EH (cell line): ENCODE measurements around the gene DNM1.

Source experiments
- DNase-seq: peaks from one replicate; pipeline ENCODE4 v3.0.0-alpha.2; 2015; ENCODE audit warnings: low read depth

Gene DNM1

DNA sequence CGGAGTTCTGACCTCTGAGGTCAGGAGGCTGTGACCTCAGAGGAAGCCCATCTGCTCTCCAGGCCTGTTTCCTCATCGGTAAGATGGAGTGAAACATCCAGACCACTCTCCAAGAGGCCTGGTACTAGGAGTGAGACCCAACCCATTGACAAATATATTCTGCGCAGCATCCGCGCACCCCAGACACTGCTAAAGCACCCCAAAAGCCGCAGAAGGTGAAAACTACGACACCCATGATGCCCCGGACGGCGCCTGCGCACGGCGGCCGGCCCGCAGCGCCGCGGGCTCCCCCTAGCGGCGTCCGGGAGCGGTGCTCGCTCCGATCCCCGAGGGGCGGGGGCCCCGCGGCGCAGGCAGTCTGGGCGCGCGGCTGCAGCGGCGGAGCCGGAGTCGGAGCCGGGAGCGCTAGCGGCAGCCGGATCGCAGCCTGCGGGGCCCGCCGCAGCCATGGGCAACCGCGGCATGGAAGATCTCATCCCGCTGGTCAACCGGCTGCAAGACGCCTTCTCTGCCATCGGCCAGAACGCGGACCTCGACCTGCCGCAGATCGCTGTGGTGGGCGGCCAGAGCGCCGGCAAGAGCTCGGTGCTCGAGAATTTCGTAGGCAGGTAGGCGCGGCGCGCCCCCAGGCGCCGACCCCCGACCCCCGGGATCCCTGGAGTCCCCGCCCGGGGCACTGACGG lies at the start of gene DNM1:
Gene DNM1, plus strand, starts transcription at position 356 of the 683 bp plus-strand sequence. Its CDS starts 92 bp downstream, at position 448.
- DNase-seq = peak; percentile 72

DNA sequence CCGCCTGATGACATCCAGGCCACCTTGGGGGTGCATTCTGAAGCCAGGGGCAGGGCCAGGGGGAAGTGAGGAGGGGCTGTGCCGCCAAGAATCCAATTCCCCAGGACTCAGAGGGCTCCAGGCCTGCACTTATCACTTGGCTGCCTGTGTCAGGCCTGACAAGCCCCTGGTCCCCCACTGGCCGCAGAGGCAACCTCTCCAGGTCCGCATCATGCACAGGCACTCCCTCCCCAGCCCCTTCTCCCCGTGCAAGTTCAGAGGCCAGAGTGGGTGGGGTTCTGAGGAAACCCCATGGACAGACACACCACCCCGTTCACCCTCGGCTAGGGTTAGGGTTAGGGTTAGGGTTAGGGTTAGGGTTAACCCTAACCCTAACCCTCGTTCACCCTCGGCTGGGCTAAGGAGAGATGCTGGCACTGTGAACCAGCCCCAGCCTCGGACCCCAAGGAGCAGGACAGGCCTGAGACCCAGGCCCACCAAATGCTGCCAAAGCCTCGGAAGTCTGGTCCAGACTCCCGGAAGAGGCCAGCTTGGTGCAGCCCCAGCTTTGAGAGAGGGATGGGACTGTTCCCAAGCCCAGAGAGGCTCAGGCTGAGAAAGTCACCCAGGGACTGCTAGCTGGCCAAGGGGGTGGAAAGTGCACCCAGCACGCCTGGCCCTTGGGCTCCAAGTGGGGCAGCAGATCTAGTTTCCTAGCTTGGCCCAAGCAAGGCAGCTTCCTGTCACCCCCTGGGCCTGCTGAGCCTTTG lies 49.1 kb upstream of the DNM1 start:
- DNase-seq = no peak

DNA sequence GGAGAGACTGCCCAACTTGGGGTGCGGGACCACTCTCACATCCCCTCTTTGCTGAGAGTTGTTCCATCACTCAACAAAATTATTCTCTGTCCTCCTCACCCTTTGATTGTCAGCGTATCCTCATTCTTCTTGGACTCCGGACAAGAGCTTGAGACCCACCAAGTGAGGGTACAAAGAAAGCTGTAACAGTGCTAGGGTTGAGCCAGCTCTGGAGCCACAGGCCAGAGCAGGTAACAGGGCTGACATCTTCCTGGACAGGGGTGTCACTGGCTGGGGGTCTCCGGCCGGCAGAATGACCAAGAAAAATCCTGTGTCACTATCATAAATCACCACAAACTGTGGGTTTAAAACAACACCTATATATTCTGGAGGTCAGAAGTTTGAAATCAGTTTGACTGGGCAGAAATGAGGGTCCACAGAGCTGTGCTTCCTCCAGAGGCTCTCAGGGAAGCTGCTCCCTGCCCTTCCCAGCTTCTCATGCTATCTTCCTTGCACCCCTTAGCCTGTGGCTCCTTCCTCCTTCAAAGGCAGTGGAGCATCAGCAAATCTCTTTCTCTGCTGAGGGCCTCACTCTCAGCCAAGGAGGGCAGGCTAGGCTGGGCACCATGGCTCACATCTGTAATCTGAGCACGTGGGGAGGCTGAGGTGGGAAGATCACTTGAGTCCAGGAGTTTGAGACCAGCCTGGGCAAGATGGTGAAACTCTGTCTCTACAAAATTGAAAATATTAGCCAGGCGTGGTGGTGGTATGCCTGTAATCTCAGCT lies 47.3 kb upstream of the DNM1 start:
- no peak for DNase-seq

DNA sequence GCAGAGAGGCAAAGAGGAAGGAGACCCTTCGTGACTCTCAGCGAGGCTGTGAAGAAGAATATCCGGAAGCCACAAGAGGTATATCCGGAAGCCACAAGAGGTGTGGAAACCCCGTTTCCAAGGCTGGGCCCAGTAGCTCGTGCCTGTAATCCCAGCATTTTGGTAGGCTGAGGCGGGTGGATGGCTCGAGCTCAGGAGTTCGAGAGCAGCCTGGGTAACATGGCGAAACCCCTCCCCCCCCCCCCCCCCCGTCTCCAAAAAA lies 43.7 kb upstream of the DNM1 start:
- no peak for DNase-seq

DNA sequence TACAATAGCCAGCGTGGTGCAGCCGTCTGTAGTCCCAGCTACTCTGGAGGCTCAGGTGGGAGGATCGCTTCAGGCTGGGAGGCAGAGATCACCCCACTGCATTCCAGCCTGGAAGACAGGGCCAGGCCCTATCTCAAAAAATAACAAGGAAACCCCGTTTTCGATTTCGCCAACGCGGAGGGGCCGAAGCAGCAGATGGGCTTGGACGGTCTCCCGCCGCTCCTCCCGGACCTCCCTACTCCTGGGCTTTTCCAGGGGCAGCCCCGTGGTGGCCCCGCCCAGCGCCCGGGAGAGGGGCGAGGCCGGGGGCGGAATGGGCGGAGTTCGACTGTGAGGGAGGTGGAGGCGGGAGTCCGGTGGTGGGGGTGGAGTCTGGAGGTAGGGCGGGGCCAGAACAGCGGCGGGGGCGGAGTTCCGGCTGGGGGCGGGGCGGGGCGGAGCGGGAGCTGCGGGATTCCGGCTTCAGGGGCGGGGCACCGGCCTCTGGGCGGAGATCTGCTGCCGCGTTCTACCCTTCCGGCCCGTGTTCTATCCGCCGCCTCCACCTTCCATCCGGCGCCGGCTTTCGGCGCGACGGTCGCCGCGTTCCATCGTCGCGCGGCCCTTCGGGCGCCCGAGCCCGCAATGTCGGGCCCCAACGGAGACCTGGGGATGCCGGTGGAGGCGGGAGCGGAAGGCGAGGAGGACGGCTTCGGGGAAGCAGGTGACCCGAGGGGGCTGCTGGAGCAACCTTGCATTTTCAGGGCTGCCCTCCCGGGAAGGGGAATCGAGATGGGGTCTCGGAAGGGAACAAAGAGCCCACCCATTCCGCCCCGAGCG lies 43.2 kb upstream of the DNM1 start, which contains the start of gene BBLN:
Gene BBLN, plus strand, starts transcription at position 482 of the 819 bp plus-strand sequence. Its CDS starts 143 bp downstream, at position 625.
- peak; percentile 93 for DNase-seq

DNA sequence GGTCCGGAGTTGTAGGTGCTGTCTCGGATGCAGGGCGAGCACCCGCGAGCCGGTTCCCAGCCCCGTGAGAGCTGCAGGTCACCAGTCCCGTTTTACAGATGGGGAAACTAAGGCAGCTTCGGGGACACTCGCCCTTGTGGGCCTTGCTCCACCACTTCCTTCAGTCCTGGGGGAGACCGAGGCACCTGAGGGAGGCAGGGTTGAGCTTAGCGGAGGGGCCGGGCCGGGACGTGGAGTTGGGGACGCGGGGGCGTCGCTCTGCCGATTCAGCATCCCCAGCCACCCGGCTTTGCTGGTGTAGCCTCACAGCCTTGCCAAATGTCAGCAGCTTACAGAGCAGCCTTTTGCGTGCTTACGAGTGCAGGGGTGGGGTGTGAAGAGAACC lies 42.6 kb upstream of the DNM1 start:
- DNase-seq = peak; percentile 36

DNA sequence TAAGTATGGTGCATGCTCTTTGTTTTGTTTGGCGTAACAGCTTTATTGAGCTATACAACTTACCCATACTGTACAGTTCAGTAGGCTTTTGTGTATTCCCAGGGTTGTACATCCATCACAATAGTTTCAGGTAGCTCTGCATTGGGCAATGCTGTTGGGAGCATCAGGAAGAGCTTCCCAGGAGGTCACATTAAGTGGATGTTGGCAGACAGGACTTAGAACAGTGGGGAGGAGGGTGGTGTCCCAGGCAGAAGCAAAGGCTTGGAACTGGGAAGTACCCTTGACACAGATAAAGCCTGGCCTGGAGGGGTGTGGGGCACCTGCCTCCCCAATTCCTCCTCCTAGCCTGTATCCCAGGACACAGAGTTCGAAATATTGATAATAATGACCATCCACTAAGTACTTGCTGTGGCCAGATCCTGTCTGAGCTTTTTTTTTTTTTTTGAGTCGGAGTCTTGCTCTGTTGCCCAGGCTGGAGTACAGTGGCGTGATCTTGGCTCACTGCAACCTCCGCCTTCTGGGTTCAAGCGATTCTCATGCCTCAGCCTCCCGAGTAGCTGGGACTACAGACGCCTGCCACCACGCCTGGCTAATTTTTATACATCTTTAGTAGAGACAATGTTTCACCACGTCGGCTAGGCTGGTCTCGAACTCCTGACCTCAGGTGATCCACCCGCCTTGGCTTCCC lies 41.8 kb upstream of the DNM1 start:
- DNase-seq = no peak

DNA sequence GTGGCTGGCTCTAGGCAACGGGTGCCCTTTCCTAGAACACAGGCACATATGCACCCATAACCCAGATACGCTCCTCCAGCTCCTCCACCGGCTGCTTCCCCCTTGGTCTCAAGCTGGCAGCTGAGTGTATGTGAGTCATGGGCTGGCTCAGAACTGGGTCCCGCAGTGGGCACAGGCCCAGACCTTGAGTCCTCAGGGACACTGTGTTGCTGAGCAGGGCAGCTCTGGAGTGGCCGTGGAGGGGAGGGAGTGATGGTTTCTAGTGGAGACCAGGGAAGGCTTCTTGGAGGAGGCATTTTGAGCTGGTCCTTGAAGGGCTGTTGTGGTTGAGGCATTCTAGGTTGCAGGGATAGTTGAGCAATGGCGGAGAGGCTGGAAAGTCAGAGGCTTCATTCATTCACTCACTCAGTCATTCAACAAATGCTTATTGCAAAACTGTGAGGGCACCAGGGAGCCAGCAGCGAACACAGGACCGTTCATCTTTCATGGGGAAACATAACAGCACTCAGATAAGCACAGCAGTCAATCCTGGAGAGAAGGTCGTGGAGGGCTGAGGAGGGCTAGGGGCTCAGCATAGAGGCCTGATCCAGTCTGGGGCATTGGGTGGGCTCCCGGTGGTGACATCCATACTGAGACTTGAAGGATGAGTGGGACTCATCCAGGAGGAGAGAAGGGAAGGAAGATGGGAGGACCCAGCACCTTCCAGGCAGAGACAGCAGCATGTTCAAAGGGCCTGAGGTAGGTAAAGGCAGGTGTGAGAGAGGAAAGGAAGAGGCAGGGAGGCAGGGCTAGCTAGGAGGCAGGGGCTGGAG lies 40.8 kb upstream of the DNM1 start:
- peak; percentile 17 for DNase-seq

DNA sequence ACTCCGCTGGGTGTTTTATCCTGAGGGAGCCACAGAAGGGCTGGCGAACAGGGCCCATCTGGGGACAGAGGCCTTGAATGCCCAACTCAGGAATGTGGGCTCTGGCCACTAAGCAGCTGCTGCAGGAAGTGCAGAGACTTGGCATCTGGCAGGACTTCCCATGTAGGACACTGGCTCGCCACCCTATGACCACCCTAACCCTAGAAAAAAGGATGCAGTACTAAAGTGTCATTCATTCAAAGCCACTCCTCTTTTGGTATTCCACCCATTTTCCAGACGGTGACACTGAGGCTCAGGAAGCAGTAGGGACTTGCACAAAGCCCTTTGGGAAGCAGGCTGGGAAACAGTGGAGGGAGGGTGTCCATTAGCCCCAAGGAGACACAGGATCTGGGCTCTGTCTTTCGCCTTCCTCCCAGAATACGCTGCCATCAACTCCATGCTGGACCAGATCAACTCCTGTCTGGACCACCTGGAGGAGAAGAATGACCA lies 40.1 kb upstream of the DNM1 start:
- DNase-seq = no peak

DNA sequence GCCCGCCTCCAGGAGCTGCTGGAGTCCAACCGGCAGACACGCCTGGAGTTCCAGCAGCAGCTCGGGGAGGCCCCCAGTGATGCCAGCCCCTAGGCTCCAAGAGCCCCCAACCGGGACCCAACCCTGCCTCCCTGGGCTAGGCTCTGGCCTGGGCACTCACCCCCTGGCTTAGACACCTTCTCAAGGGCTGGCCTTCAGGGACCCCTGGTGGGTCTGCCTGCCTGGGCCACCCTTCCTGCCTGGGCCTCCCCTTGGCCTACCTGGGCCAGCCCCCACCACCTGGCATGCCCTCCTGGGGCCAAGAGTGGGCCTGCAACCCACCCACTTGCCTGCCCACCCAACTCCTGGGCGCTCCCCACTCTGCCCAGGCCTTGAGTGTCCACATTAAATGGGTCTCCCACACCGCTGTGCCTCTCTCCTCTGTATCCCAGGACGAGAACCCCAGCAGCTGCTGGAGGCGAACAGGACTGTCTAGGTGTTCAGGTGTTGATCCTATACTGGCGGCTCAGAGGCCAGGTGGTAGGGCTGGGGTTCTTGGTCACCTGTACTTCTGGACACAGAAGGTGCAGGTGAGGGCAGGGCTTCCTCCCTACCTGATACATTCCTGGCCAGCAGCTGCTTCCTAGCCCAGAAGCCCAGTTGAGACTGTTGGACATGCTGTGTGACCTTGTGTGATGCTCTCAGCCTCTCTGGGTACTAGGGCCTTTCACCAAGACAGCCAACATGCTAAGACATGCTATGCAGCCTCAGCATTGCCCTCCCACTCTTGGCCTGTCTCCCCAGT lies 39.5 kb upstream of the DNM1 start:
- no peak for DNase-seq

DNA sequence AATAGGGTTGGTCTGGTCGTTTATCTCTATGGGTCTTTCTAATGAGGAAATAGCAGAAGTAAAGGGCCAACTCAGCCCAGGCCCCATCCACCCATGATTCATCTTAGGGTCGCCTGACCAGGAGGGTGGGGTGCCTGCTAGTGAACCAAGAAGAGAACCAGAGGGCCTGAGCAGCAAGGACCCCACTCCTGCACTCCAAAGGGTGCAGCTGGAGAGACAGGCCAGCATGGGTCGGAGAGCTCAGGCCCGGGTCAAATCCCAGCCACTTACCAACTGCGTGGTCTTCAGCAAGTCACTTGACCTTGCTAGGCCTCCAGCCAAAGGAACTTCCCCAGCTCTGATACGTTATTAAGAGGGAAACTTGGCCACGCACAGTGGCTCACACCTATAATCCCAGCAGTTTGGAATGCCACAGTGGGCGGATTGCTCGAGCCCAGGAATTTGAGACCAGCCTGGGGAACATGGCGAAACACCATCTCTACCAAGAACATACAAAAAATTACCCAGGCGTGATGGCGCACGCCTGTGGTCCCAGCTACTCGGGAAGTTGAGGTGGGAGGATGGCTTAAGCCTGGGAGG lies 38.8 kb upstream of the DNM1 start:
- no peak for DNase-seq

DNA sequence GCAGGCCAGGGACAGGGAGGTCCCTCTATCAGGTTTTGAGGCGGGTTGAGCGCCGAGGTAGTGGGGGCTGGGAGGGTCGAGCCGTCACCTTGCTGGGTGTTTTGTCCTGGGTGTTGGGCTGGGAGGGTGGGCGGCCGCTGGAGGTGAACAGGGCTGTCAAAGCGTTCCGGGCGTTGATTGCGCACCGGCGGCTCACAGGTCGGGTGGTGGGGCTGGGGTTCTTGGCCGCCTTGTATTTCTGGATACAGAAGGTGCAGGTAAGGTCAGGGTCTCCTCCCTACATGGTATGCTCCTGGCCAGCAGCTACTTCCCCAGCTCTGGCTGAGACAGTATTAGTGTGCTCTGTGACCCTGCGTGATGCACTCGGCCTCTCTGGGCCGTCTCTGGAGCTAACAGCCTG lies 37.0 kb upstream of the DNM1 start:
- no peak for DNase-seq

DNA sequence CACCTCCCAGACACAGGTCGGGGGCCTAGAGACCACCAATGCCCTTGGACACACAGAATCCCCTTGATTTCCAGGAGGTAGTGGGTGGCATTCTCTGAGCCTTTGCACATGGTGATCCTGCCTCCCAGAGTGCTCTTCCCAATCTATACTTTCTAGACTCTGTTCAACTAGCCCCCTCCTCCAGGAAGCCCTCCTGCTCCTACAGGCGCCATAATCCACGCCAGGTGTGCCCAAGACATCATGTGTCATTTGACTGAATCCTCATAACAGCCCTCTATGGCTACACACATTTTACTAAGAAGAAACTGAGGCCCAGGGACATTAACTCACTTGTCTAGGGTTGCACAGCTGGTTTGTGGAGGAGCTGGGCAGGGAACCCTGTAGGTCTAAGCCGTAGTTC lies 36.0 kb upstream of the DNM1 start:
- DNase-seq = no peak

DNA sequence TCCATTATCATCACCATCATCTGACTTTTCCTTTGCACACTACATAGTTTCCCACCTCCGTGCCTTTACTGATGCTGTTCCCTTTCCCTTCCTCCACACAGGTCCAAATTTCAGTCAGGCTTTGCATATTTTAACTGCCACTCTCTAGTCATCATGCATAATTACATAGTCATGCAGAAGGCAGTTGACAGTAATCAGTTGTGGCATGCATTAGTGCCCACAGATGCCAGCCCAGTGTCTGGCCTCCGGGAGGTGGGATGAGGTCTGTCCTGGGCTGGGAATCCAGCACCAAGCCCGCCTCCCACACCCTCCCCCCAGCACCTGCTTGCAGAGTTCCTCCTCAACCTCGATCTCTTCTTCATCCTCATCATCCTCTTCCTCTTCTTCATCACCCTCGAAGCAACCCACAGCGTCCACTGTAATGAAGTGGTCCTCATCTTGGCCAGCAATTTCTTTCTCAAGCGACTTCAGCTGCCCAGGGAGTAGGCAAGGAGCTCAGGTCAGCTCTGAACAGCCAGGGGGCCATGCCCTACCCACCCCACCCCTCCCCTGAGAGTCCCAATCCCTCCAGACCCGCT lies 34.4 kb upstream of the DNM1 start:
- DNase-seq = peak; percentile 25

DNA sequence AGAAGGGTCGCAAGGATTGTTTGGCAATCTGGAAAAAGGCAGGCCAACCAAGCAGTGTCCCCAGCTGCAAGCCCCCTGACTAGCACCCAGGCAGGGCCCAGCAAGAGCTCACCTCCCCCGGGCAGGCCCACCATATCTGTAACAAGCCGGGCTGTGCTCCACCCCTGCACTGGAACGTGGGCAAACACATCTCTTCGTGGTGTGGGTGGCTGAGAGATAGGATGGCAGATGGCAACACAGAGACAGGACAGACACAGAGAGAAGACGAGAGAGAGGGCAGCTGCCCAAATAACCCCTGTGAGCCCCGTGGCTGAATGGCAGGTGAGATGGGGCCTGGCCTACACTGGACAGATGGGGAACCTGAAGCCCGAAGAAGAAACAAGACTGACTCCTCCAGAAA lies 33.7 kb upstream of the DNM1 start:
- no peak for DNase-seq

DNA sequence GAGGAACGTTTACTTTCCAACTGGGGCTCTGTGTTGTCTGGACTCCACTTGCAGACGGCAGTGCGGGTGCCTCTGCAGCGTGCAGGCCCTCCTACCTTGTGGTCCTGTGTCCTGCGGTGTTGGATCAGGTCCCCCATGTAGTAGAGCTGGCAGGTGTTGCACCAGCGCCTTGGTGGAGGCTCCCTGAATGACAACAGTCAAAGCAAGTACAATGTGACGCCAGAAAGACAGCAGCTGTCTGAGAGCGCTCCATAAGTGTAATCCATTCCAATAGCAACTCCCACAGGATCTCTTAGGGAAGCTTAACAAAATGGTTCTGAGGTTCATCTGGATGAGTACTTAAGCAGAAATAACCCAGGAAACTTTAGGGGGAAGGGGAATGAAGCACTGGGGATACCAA lies 33.3 kb upstream of the DNM1 start:
- DNase-seq = no peak

DNA sequence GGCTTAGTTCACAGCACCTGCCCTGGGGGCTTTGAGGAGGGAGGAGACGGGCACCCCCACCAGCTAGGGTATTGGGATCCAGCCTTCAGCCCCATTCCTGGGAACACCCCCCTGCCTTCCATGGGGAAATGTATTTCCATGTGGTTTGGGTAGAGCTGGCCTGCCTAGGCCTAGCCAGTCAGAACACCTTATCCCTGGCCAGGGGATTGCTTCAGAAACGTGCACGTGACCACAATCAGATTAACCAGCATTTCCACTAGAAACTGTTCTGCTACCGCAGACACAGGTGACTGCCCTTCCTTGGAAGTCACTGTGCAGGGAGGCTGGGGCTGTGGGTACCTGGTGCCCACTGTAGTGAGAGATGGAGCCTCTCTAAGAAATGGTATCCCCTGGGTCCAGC lies 29.1 kb upstream of the DNM1 start:
- DNase-seq = no peak

DNA sequence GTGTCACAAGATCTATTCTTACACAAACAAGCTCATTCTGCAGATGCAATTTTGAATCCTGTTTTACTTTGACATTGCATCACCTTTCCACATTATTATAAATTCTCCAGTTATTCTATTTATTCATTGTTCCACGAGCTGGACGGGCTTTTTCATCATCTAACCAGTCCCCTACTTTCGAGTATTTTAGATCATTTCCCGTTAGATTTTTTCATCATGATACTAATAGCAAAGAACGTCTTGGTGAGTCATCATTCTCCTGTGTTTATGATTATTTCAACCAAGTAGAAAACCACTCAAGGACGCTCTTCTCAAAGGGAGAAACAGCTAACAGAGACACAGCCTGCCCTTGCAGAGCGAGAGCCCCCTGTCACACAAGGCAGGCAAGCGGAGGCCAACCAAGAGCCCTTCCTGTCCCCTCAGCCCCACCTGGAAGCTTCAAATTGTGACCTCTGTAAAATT lies 28.0 kb upstream of the DNM1 start:
- DNase-seq = peak; percentile 60

DNA sequence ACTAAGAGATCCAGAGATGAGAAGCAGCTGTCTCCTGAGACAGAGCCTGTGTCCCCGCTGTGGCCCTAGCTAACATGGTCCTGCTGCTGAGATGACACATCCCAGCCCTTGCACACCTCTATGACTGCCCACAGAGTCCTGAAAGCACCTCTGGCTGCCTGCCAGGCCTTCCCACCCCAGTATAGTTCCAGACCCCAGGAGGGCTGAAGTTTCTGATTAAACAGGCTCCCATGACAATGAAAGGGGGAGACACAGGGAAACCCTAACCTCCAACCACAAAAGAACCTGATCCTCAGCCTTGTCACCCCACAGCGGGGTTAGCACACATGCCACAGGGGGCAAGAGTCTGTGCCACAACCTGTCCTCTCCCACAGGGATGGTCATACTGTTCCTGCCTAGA lies 27.5 kb upstream of the DNM1 start:
- DNase-seq = no peak
